HG03571 (cell line): ENCODE data around the gene PDE4D.
"Not testable (repeated sequence)": the region's sequence is repeated elsewhere in the genome, so short reads cannot be mapped to it uniquely, and the experiment has no call there.

Experiments used
- ATAC-seq: cut with Tn5 transposase; IDR thresholded peaks from one replicate; pipeline ENCODE4 v1.9.1; 2021; ENCODE audit not compliant: unreplicated experiment

PDE4D gene

DNA sequence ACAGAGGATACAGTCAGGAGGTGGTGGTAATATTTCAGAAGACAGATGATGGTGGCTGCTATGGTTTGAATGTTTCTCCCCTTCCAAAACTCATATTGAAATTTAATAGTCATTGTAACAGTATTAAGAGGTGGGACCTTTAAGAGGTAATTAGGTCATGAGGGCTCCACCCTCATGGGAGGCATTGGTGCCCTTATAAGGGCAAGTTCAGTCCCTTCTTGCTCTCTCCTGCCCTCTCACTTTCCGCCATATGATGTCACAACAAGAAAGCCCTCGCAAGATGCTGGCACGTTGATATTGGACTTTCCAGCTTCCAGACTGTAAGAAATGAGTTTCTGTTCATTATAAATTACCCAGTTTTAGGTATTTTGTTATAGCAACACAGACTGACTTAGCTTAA lies 274.9 kb downstream of the PDE4D start:
- no peak for ATAC-seq

DNA sequence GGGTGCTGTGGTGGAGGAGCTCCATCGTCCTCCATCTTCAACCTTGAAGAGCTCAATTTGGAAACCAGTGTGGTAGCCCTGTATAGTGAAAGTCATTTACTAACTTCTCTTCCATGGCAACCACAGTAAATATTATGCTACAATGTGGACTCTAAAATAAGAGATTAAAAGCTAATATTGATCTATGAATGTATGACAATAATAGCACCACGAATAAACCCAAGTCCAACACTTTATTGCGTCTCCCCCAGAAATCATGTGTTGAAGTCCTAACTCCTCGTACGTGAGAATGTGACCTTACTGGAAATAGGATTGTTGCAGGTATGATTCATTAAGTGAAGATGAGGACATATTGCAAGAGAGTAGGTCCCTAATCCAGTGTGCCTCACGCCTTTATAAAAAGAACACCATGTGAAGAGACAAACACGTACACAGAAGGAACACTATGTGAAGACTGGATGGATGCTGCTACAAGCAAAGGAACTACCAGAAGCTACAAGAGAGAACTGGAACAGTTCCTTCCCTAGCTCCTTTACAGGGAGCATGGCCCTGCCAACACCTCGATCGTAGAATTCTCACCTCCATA lies 276.2 kb downstream of the PDE4D start:
- no peak for ATAC-seq

DNA sequence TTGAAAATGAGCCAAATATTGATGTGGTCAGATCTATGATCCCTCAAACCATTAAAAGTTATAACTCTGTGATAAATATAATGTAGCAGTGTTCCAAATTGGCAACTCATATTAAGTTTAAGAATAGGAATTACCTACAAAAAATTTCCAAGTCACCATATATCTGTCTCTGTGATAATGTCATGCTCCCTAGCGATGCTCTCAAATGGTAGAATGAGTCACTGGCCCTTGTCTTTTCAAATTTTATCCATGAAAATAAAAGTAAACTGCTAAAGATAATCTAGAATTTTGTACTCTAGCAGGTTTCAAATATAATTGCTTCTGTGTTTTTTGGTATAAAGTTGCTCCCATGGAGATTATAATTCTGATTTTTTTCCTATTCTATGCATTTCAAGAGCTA lies 277.1 kb downstream of the PDE4D start:
- no peak for ATAC-seq

DNA sequence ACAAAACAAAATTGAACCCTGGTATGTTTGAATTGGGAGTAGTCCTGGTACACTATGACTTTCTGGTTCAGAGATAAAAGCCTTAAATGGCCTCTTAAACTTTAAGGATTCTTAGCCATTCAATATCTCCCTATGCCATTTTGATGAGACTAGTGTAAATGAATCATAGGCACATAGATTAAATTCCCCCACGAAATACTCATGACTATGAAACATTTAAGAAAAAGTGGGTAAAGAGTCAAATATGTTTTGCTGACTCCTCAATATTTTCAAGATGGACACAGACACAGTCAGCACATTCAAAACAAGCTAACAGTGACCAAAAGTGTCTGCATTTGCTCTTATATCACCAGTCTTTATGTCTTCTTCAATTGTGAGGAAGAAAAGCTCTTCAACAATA lies 278.3 kb downstream of the PDE4D start:
- ATAC-seq, result no peak

DNA sequence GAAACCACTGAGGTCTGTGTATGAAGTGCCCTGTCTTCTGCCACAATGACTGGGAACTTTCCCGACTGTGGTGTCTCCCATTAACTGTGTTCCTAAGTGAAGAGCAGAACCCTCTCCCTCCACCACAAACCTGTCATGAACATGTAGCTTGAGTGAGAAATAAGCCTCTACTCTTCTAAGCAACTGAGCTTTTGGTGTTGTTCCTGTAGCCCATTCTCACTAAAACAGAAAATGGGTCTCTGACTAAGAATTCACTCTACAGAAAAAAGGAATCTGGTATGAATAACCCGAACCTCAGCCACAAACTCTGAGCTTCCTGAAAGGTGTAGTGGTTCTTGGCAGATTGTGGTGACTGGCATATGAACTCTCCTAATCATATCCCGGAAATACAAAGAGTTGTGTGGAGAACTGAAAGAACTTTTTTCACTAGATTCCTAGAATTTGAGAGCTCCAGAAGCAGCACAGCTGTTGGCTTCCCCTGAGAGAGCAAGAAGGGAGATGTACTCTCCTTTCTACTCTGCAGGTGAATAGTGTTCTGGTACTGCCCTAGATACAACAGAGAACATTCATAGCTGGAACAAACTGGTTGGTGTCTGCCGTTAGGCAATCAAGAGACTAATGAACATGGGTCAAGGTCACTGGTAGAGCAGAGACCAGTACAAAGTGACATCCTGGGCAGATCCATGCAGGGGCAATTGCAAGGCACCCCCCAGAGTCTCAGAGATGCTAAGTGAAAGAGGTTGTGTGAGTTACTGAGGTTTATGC lies 283.8 kb downstream of the PDE4D start:
- ATAC-seq, result no peak

DNA sequence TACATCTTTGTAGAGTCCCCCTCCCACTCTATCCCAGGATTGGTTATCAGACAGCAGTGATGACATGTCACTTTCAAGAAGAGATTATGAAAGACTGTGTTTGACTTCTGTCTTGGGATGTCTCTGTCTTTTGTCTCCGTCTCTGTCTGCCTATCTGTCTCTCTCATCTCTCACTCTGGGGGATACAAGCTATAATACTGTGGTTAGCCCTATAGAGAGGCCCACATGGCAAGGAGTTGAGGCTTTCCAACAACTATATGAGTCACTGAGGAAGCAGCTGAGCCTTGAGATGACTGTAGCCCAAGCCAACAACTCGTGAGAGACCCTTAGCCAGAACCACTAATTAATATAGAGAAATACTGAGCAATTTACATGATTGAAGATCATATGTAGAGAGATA lies 284.8 kb downstream of the PDE4D start:
- ATAC-seq, result no peak

DNA sequence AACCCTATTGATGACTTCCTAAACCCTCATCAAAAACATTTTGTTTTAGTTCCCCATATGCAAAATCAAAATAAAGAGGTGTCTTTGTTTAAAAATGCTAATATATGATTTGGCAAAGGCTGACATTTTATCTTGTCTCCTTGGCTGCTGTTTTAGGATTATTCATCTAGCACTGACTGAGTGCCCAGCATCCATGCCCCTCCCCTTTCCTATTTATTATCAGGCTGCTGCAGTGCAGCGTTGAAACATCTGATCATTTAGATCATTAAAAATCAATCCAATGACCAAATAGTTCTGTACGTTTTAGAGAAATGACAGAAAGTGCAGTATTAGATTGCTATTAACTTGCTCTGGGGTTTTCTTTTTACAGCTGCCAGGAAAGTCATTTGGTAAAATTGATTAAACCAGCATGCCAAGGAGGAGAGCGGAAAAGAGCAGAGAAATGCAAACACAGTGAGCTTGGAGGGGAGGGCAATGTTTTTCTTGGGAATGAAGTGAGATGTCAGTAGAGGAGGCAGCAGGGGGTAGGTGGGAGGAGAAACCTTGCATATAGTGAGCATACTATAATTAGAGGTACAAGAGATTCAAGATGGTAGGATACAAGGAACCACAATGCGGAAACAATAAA lies 286.3 kb downstream of the PDE4D start:
- no peak for ATAC-seq

DNA sequence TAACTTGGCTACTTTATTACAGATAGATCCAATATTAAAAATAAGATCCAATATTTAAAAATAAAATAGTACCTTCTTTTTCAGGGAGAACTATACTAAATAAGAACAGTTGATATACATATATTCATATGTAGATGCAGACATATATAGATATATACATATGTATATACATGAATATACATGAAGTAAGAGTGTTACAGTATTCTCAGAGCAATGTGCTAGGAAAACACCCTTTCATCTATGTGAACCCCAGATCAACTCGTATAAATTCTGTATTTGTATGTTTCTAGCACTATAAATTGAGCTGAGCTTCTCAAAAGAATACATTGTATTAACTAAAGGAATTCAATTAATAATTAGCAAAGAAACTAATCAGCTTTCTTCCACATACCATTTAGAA lies 287.6 kb downstream of the PDE4D start:
- no peak for ATAC-seq

DNA sequence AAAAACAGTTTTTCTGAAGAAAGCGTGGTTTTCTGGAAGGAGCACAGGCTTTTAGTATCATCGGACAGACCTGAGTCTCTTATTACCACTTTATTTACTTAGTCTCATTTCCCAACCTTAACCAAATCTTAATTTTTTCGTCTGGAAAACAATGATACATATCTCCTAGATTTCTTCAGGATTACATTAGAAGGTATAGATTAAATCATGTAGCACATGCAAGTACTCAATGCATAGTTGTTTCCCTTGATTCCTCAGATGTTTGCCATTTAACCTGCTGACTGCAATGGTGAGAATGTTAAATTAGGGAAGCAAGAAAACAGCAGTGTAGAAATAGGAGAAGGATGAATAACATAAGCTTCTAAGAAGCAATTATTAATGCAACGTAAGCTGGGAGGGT lies 289.4 kb downstream of the PDE4D start:
- no peak for ATAC-seq

DNA sequence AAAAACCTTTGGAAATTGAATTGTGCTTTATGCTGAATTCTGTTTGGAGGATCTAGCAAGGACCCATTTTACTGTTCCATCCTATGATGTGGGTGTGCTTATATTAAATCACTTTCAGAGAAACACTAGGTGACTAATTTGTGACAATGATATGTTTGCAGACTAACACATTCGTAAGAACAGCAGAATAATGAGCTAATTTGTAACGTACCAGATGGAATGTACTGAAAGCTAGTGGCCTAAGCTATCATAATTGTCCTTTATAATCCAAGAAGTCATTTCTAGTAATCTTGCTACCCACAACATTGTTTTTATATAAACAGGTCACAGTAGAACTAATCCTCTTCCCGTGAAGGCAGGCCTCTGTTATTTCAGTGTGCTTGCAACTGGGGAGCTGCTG lies 292.5 kb downstream of the PDE4D start:
- ATAC-seq, result no peak

DNA sequence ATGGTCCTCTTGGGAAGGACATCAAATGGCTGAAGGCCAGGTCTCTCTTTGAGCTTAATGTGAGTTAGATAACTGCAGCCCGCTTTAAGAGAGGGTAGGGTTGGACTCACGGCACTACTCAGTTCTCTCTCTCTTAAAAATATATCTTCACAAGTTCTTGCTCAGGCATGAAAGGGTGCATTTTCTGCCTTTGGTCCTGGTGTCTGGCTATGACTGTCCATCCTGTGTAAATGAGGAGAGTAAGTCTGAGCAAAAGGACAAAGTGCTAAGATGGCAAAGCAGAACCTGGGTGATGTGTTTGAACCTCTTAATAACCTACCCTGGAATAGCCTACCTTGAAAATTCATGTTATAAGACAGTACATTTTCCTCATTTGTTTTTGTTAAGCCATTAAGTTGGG lies 293.4 kb downstream of the PDE4D start:
- no peak for ATAC-seq

DNA sequence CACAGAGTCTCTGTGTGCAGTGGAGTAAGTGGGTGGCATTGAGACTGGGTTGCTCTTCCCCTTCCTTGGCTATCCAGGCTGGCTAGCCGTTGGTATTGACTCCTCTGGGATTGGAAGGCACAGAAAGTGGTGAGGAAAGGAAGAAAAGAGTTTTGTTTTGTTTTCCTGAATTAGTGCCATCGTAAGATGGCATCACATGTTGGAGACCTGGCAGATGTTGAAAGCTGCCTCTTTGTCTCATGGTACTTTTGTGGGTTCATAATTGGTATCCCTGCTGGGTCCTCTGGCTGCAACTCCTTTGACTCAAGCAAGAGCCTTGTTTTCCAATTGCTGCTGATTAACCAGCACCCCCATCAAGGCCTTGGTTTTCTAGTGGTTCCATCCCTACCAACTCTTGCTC lies 293.8 kb downstream of the PDE4D start:
- no peak for ATAC-seq

DNA sequence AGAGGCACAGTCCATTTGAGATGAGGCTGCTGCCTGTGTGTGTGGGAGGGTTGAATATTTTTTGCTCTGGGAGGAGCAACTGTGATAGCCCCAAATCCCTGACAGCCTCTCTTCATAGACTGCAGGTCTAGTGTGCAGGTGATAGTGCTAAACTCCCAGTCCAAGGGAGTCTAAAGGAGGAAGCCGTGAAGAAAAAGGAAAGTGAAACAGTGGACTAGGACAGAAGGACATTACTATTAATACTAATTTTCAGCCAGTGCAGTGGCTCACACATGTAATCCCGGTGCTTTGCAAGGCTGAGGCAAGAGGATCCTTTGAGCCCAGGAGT lies 295.0 kb downstream of the PDE4D start:
- no peak for ATAC-seq

DNA sequence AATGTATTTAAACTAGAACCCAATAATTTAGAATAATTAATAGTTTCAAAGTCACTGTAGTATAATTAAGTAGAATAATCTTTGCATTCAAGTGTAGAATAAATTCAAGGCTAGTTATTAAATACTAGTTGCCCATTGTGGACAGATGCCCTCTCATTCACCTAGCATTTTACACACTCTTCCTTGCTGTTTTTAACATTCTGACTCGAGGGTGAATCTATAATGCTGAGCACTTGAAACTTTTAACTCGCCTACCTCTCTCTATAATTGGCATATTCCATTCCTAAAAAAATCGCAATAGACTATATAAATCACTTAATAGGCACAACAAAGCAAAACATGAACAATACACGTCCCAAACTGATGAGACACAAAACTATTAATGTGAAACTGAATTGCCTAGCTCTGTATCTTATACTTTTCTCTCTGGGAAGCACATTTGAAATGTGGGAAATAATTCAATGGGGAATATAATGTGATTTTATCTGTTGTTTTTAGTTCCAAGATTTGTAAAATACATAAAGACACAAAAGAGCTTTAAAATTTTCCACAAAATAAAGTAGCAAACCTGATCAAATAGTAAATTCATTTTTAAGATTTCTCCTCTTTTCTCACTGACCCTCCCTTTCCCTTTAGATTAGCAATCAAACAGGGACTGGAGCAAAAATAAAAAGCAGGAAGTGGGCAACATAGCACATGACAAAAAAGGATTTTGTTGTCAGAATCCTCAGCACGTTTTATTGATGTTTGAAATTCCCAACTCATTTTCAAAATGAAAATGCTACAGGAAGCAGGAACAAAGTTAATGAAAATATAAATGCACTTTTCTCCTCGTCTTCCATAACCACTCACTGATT lies 295.6 kb downstream of the PDE4D start:
- ATAC-seq, result no peak

DNA sequence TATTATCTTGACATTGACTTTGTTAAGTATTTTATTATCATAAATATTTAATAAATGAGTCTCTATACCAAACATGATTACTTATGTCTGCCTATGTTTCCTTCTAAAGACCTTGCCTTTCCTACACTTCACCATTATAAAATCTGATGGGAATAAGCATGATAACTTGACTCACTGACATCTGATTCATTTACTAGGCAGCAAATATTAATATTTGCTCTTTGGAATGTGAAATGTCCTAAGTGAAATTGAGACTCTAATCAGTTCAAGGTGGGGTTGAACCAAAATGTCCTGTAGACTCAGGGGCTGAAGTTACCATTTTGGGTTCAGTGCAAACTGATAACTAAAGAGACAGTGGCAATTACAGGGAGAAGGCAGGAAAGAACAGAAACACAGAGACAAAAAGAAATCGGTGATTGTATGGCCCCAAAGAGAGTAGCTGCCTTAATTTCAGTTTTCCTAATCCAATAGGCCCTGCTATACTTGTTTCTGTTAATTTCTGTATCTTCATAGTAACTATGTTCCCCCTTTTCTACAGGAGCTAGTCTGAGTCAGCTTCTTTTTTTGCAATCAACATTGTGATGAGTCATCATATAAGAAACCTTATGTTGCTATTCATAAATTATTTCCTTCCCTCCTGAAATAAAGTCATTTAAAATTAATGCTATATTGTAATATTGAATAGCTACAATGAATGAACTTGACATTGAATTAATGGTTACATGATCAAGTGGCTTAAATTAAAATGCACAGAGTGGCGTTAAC lies 296.8 kb downstream of the PDE4D start:
- ATAC-seq, result no peak

DNA sequence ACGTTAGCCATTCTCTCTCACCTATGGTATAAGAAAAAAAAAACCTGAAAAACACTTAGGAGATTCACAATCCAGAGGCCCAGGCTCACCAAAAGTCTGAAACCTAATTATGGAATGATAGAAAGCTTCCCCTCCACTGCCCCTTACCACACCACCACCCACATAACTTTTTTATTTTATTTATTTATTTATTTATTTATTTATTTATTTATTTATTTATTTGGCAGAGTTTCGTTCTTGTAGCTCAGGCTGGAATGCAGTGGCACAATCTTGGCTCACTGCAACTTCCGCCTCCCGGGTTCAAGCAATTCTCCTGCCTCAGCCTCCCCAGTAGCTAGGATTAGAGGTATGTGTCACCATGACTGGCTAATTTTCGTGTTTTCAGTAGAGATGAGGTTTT lies 299.4 kb downstream of the PDE4D start:
- not testable (repeated sequence) for ATAC-seq

DNA sequence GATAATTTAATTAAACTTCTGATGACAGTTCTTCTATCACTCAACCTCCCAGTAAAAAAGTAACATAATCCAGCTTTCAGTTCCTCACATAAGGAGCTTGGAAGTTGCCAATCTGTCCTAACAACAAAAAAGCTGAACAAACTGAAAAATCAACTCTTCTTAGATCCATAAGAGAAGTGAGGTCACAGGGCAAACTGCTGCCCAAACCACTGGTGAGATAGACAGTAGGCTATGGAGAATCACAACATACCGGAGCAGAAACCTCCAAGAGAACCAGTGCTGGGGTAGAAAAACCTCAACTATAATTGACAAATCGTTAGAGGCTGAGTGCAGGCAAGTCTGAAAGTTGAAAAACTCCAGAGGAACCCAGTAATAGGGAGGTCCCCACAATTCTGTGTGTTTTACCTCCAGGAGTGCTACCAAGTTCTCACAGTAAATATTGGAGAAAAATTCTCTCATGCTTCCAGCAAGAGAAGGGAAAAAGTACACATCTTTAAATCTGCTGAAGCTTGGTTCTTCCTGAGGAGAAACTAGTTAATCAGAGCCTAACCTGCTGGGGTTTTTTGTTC lies 300.0 kb downstream of the PDE4D start:
- no peak for ATAC-seq

DNA sequence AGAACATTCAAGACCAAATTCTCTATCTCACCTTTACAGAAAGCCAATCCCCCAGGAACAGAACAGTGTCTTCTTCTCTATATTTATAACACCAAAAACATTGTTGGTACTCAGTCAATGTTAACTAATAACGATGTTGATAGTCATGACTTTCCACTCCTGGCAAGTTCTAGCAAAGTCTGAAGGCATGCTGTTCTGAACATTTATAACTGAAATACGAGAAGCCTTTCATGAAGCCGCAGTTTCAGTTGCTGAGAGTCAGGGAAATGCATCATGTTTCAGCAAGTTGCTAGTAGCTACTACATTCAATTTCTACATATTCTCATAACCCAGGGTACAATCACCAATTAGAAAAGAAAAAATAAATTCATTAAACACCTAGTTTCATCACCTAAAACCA lies 301.4 kb downstream of the PDE4D start:
- ATAC-seq, result no peak

DNA sequence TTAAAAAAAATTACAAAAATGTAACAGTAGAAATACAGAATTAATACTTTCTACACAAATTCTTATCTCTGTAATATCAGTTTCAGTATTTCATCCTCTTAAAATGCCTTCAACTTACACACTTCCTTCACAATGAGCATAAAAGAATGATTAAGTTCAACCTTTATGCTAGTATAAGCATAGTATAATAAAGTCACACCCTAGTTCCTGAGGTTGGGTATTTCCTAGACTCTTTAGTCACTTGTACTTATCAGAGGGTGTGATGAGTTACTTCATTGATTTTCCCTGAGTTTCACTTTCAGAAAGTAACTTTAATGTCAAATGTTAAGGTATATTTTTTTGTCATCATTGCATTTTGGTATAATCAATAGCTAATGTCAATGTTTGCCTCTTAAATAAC lies 302.4 kb downstream of the PDE4D start:
- ATAC-seq, result no peak

DNA sequence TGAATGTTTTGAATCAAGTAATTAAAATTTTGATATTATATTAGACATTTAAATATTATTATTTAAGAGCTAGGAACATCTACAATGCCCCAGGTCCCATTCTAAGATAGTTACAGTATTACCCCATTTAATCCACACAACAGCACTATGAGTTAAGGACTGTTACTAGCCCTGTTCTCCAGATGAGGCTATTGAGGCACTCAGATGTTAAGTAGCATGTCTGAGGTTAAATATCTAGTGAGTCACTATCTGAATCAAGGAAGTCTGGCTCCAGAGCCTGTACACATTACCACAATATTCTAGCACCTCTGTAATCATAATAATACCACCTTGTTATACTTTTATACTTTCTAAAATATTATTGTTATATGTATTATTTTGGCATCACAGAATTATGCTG lies 304.6 kb downstream of the PDE4D start:
- no peak for ATAC-seq
